ENCODE measurements around the gene CAPN10.

DNA sequence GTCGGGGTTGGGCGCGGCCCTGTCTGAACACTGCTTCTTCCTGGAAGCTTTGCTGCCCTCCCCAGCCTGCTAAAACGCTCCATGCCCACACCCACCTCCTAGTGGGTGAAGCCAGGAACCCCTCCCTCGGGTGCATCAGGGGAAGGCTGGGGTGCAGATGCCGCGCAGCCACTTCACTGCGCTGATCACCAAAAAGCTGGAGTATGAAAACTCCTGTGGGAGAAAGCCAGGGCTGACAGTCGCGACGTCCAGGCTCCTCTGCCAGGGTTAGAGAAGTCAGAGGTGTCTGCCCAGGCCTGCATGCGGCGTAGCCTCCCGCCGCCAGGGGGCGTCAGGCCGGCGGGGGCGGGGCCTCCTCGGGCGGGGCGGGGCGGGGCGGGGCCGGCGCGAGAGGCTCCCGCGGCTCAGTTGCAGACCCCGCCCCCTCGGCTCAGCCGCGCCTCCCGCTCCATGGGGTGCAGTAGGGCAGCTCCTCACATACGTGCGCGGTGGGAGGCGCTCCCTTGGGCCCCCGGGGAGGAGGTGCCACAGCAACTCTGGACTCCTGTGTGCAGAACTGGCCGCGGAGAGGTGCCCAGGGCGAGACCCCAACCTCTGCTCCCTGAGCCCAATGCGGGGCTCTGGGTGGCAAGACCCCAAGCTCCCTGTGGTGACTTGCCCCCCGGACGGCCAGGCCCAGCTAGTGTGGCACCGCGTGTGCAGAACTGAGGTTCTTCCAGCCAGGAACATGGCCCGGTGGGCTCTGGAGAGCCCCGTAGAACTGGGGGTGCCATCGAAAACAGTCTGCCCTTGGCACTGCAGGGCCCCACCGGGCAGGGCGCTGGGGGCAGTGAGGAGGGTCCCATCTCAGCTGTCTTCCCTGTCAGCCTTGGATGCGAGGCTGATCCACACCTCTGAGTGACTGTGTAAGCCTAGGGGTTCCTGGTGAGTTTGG, 20.1 kb upstream of the CAPN10 start:
- TF ChIP-seq SP1 (CRISPR knock-in tag; conservative IDR thresholded peaks at IDR 0.05) (peak; percentile 73), SMAD3 (CRISPR knock-in tag; IDR thresholded peaks at IDR 0.05; ENCODE audit: borderline replicate concordance) (no peak), JUN (CRISPR knock-in tag; IDR thresholded peaks at IDR 0.05) (no peak), MLX (CRISPR knock-in tag; IDR thresholded peaks at IDR 0.05) (no peak), USF1 (CRISPR knock-in tag; IDR thresholded peaks at IDR 0.05) (no peak), CTCF (IDR thresholded peaks at IDR 0.05) (peak; percentile 94), NR1H2 (CRISPR knock-in tag; IDR thresholded peaks at IDR 0.05) (no peak)
- TF ChIP-seq, protein P1, sequence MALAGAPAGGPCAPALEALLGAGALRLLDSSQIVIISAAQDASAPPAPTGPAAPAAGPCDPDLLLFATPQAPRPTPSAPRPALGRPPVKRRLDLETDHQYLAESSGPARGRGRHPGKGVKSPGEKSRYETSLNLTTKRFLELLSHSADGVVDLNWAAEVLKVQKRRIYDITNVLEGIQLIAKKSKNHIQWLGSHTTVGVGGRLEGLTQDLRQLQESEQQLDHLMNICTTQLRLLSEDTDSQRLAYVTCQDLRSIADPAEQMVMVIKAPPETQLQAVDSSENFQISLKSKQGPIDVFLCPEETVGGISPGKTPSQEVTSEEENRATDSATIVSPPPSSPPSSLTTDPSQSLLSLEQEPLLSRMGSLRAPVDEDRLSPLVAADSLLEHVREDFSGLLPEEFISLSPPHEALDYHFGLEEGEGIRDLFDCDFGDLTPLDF (CRISPR knock-in tag; IDR thresholded peaks at IDR 0.05), result no peak
- TF ChIP-seq, protein P2, sequence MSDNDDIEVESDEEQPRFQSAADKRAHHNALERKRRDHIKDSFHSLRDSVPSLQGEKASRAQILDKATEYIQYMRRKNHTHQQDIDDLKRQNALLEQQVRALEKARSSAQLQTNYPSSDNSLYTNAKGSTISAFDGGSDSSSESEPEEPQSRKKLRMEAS (CRISPR knock-in tag; IDR thresholded peaks at IDR 0.05), result no peak
